HCT116 (cell line): ENCODE measurements around the gene H3-3A. TPM values are rescaled to one million over a fixed set of nuclear protein-coding genes. Genes with fewer than 3 reads are reported as not detected.

Experiments
- ATAC-seq: fragments of 200-7000 bp; cut with Tn5 transposase; 2 replicates; pipeline ENCODE4 v1.9.1; 2020; ENCODE audit warnings: mild to moderate bottlenecking, moderate library complexity
- BruUV-seq: library from RNA; stranded (reverse); fragments of 400-500 nt; replicated peaks from 2 replicates; lab custom pipeline; 2021; lab: Mats Ljungman, UMichigan
- CTCF ChIA-PET: fragments of 300-600 bp; sonication (Branson Sonifier 250); formaldehyde crosslinking; loops from one replicate; lab custom pipeline; 2021; ENCODE audit warnings: antibody characterized with exemption; lab: Charles Lee
- POLR2A ChIA-PET: fragments of 300-600, 350-600 bp; sonication (Branson Sonifier 250); formaldehyde crosslinking; loops from one replicate; lab custom pipeline; 2021; ENCODE audit warnings: antibody characterized with exemption; lab: Charles Lee
- RAD21 ChIA-PET, 2 experiments: fragments of 300-600 bp; sonication (Branson Sonifier 250); formaldehyde crosslinking; loops; one replicate each; lab custom pipeline; 2023; ENCODE audit warnings: low total read pairs in 2 of 2; ENCODE audit not compliant: uncharacterized antibody in 2 of 2, unreplicated experiment in 2 of 2, low non-redundant PET in 1 of 2; lab: Charles Lee
- DNase-seq: peaks from one replicate; pipeline ENCODE4 v3.0.0-alpha.2; 2010; ENCODE audit warnings: low read depth, low spot score
- H2AFZ ChIP-seq: fragments of 200-600 bp; shearing (Covaris generic), sonication (generic); 2 replicates; pipeline ENCODE4 v1.6.1; 2017; ENCODE audit warnings: low read depth, mixed run types, mixed read lengths, antibody characterized with exemption, low read length; ENCODE audit not compliant: poor library complexity, severe bottlenecking
- H3K27ac ChIP-seq: 2 replicates; pipeline ENCODE4 v1.5.1; 2012; ENCODE audit warnings: low read depth, low read length
- H3K27me3 ChIP-seq: fragments of 200-600 bp; sonication (generic); 2 replicates; pipeline ENCODE4 v1.6.1; 2016; ENCODE audit warnings: mixed run types, low read length, mixed read lengths; ENCODE audit not compliant: insufficient read depth
- H3K36me3 ChIP-seq, 2 experiments: fragments of 200-500 bp in 1 of 2; fragments of 200-600 bp in 1 of 2; sonication (Bioruptor generic) in 1 of 2; sonication (generic) in 1 of 2; 2 replicates each; pipeline versions ENCODE4 v1.5.1 to v1.6.1; 2014 to 2016; ENCODE audit warnings: low read length in 2 of 2, inconsistent platforms in 1 of 2, mixed read lengths in 1 of 2, mixed run types in 1 of 2; ENCODE audit not compliant: insufficient read depth in 2 of 2, control insufficient read depth in 1 of 2
- H3K4me1 ChIP-seq, 2 experiments: fragments of 200-600 bp in 1 of 2; sonication (generic) in 1 of 2; 2 replicates each; pipeline versions ENCODE4 v1.5.1 to v1.6.1; 2012 to 2017; ENCODE audit warnings: low read length in 2 of 2, inconsistent platforms in 1 of 2, mild to moderate bottlenecking in 1 of 2, mixed read lengths in 1 of 2, mixed run types in 1 of 2, moderate library complexity in 1 of 2; ENCODE audit not compliant: insufficient read depth in 2 of 2, control insufficient read depth in 1 of 2
- H3K4me2 ChIP-seq: fragments of 200-600 bp; sonication (generic); 2 replicates; pipeline ENCODE4 v1.6.1; 2017; ENCODE audit warnings: mixed run types, low read length, mixed read lengths
- H3K4me3 ChIP-seq, 2 experiments: fragments of 200-600 bp in 1 of 2; sonication (generic) in 1 of 2; replicated peaks in 1 of 2; 2 replicates each; pipeline ENCODE4 v1.5.1; 2011 to 2016; ENCODE audit warnings: low read length in 2 of 2, control low read depth in 1 of 2, low read depth in 1 of 2, mild to moderate bottlenecking in 1 of 2, mixed read lengths in 1 of 2, mixed run types in 1 of 2
- H3K79me2 ChIP-seq: fragments of 200-600 bp; sonication (generic); 2 replicates; pipeline ENCODE4 v1.6.1; 2017; ENCODE audit warnings: mild to moderate bottlenecking, mixed run types, low read length, moderate library complexity, mixed read lengths; ENCODE audit not compliant: insufficient read depth
- H3K9ac ChIP-seq: fragments of 200-600 bp; sonication (generic); 2 replicates; pipeline ENCODE4 v1.6.1; 2016; ENCODE audit warnings: low read length, mixed read lengths
- H3K9me2 ChIP-seq: fragments of 200-600 bp; sonication (generic), shearing (Covaris generic); 2 replicates; pipeline ENCODE4 v1.6.1; 2017; ENCODE audit warnings: mixed run types, mild to moderate bottlenecking, moderate library complexity; ENCODE audit not compliant: insufficient read depth
- H3K9me3 ChIP-seq, 2 experiments: fragments of 200-500 bp in 1 of 2; fragments of 200-600 bp in 1 of 2; sonication (Bioruptor generic) in 1 of 2; sonication (generic) in 1 of 2; 2 replicates each; pipeline ENCODE4 v1.6.1; 2014 to 2017; ENCODE audit warnings: low read length in 2 of 2, mixed read lengths in 2 of 2, inconsistent platforms in 1 of 2, low read depth in 1 of 2, mild to moderate bottlenecking in 1 of 2, mixed run types in 1 of 2, moderate library complexity in 1 of 2; ENCODE audit not compliant: control insufficient read depth in 1 of 2, insufficient read depth in 1 of 2
- H4K20me1 ChIP-seq: fragments of 200-600 bp; sonication (generic), shearing (Covaris generic); 2 replicates; pipeline ENCODE4 v1.6.1; 2017; ENCODE audit warnings: mixed run types, mild to moderate bottlenecking, moderate library complexity; ENCODE audit not compliant: insufficient read depth
- RAD21 ChIP-seq: IDR thresholded peaks from 2 replicates; pipeline ENCODE4 v1.6.1; 2012; ENCODE audit warnings: low read depth, mild to moderate bottlenecking
- REST ChIP-seq: IDR thresholded peaks from 2 replicates; pipeline ENCODE4 v1.6.1; 2012; ENCODE audit warnings: low read depth
- intact Hi-C: fragments of 100-400 bp; cut with micrococcal nuclease; formaldehyde crosslinking; loops from 2 replicates; pipeline ENCODE4 v1.10.0; 2022
- total RNA-seq: library from RNA; stranded (reverse); gene quantifications from one replicate; pipeline ENCODE4 v1.2.1, GENCODE V29; 2021; ENCODE audit not compliant: unreplicated experiment

Gene H3-3A
- total RNA-seq, 1 experiment from 2014 or later = 386 TPM

GRCh38 chr1:226107471-226108460 is 45.2 kb downstream of the H3-3A start:
- Histone ChIP-seq H4K20me1 (no peaks in the 10 kb centered on the region), H3K79me2 (no peaks in the 10 kb centered on the region), H3K9ac (no peak overlapping the region), H3K4me3 (no peak overlapping the region), H3K9me3 (no peaks in the 10 kb centered on the region), H3K9me2 (no peaks in the 10 kb centered on the region), H3K4me2 (no peak overlapping the region), H3K4me1 (peaks cover 19 to 36% of the 10 kb centered on the region in 2 experiments), H2AFZ (no peak overlapping the region), H3K36me3 (no peaks in the 10 kb centered on the region), H3K27ac (no peak overlapping the region), H3K27me3 (no peaks in the 10 kb centered on the region)
- no peak for ATAC-seq
- POLR2A ChIA-PET = no interaction called here
- BruUV-seq = no TSS peak
- CTCF ChIA-PET = interaction anchor here (0.8 to 2.0 kb wide), 2 partner anchors 13 to 43 kb away, joined by 3 to 6 read pairs; no protein-coding TSS in a partner anchor
- TF ChIP-seq REST = no peak
- 0 out of 2 replicates have a peak, but pooled peaks have one; percentile 25 for TF ChIP-seq RAD21
- intact Hi-C loops = no loop called here
- RAD21 ChIA-PET = interaction anchor here in 1 of 2 experiments (0.7 to 1.1 kb wide), 2 partner anchors 9 to 120 kb away, joined by 3 to 4 read pairs; no protein-coding TSS in a partner anchor
- DNase-seq = no peak
